Measurements from ENCODE around the gene STIL.
"Not testable (repeated sequence)": the region's sequence is repeated elsewhere in the genome, so short reads cannot be mapped to it uniquely, and the experiment has no call there.

The STIL gene

DNA sequence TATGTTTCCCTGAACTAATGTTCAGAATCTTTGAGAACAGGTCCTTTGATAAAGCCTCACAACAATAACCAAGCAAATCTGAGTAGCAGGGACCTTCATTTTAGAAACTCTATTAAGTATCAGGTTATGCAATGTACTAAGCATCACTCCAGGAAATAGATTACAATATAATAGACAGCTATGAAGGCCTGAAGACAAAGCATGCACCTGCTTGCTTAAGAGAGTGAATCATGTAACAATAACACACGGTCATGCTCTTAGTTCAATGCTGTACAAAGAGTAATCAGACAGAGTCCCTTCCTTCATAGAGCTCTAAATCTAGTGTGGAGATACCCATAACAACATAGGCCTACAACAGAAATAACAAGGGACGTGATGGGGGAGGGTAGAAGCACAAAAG is 11.6 kb upstream of the STIL start:
- no peak overlapping the region for H3K4me3 ChIP-seq (ENCODE audit: low read depth, low read length)
- H3K27me3 ChIP-seq (replicated peaks): no peaks in the 10 kb centered on the region
- H3K36me3 ChIP-seq (replicated peaks): no peaks in the 10 kb centered on the region
- H3K27ac ChIP-seq: no peak overlapping the region
- in situ Hi-C loops (cut with HindIII; ENCODE audit: low pct_ligation_motif_present, low sequenced_read_pairs): no loop called here
- TF ChIP-seq, protein P1, sequence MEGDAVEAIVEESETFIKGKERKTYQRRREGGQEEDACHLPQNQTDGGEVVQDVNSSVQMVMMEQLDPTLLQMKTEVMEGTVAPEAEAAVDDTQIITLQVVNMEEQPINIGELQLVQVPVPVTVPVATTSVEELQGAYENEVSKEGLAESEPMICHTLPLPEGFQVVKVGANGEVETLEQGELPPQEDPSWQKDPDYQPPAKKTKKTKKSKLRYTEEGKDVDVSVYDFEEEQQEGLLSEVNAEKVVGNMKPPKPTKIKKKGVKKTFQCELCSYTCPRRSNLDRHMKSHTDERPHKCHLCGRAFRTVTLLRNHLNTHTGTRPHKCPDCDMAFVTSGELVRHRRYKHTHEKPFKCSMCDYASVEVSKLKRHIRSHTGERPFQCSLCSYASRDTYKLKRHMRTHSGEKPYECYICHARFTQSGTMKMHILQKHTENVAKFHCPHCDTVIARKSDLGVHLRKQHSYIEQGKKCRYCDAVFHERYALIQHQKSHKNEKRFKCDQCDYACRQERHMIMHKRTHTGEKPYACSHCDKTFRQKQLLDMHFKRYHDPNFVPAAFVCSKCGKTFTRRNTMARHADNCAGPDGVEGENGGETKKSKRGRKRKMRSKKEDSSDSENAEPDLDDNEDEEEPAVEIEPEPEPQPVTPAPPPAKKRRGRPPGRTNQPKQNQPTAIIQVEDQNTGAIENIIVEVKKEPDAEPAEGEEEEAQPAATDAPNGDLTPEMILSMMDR (IDR thresholded peaks at IDR 0.05; ENCODE audit: low read depth, low read length, missing control alignments): no peak
- DNase-seq: no peak

DNA sequence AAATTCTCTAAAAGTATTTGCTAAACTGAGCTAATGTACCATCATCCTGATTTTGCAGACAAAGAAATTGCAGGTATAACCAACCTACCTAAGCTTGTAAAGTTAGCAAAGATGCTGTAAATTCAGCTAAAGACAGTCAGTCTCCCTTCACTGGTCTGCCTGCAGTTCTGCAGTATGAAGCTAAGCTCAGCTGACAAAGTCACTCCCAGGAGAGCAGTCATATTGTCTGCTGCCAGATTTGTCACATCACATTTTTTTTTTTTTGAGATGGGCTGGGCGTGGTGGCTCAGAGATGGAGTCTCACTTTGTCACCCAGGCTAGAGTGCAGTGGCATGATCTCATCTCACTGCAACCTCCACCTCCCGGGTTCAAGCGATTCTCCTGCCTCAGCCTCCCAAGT is 10.7 kb upstream of the STIL start:
- no peak for DNase-seq
- in situ Hi-C loops (cut with HindIII; ENCODE audit: low pct_ligation_motif_present, low sequenced_read_pairs): no loop called here
- TF ChIP-seq, protein P1 (IDR thresholded peaks at IDR 0.05; ENCODE audit: low read depth, low read length, missing control alignments): no peak
- Histone ChIP-seq H3K4me3 (ENCODE audit: low read depth, low read length) (no peak overlapping the region), H3K27ac (no peak overlapping the region), H3K36me3 (replicated peaks) (no peaks in the 10 kb centered on the region), H3K27me3 (replicated peaks) (no peaks in the 10 kb centered on the region)

DNA sequence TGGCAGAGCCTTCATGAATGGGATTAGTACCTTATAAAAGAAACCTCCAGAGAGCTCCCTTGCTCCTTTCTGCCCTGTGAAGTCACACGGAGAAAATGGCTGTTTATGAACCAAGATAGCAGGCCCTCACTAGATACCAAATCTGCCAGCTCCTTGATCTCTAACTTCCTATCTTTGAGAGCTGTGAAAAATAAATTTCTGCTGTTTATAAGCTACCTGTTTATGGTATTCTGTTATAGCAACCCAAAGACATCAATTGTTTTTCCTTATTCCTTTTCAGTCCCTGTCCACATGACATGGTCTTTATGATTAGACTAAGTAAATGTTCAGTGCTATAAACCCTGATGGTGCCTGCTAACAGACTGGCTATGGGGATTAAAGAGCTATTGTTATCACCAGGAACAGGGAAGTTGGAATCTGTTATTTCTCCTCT is 9.7 kb upstream of the STIL start:
- H3K4me3 ChIP-seq (ENCODE audit: low read depth, low read length): no peak overlapping the region
- TF ChIP-seq, protein P1 (IDR thresholded peaks at IDR 0.05; ENCODE audit: low read depth, low read length, missing control alignments): no peak
- no peaks in the 10 kb centered on the region for H3K27me3 ChIP-seq (replicated peaks)
- in situ Hi-C loops (cut with HindIII; ENCODE audit: low pct_ligation_motif_present, low sequenced_read_pairs): no loop called here
- no peaks in the 10 kb centered on the region for H3K36me3 ChIP-seq (replicated peaks)
- no peak for DNase-seq
- H3K27ac ChIP-seq: no peak overlapping the region

DNA sequence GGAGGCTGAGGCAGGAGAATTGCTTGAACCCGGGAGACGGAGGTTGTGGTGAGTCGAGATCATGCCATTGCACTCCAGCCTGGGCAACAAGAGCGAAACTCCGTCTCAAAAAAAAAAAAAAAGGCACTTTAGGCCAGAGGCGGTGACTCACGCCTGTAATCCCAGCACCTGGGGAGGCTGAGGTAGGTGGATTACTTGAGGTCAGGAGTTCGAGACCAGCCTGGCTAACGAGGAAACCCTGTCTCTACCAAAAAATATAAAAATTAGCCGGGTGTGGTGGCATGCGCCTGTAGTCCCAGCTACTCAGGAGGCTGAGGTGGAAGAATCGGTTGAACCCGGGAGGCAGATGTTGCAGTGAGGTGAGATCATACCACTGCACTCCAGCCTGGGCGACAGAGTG is 6.0 kb upstream of the STIL start:
- H3K36me3 ChIP-seq (replicated peaks); H3K4me3 ChIP-seq (ENCODE audit: low read depth, low read length); in situ Hi-C loops (cut with HindIII; ENCODE audit: low pct_ligation_motif_present, low sequenced_read_pairs); H3K27me3 ChIP-seq (replicated peaks); H3K27ac ChIP-seq; DNase-seq: not testable (repeated sequence)

DNA sequence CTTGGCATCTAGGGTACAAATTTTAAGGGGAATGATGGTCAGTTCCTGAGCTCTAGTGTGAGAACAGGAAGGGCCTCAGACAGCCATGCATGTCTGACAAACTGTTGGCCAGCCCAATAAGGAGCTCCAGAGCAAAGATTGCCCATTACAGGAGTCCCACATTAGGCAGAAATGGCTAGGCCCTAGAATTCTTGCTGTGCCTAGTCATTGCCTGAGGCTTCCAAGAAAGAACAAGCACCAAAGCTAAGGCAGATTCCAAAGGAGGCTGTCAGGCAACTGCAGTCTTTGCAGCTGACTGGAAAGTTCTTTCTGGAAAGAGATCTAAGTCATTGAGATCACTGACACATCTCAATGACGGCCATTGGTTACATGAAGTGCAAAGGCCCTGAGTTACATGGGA is 3.9 kb upstream of the STIL start:
- H3K36me3 ChIP-seq (replicated peaks): no peaks in the 10 kb centered on the region
- in situ Hi-C loops (cut with HindIII; ENCODE audit: low pct_ligation_motif_present, low sequenced_read_pairs): no loop called here
- peak overlapping the region; percentile 68 for H3K27ac ChIP-seq
- DNase-seq: peak; percentile 69
- TF ChIP-seq, protein P1 (IDR thresholded peaks at IDR 0.05; ENCODE audit: low read depth, low read length, missing control alignments): no peak
- no peak overlapping the region for H3K4me3 ChIP-seq (ENCODE audit: low read depth, low read length)
- no peaks in the 10 kb centered on the region for H3K27me3 ChIP-seq (replicated peaks)

DNA sequence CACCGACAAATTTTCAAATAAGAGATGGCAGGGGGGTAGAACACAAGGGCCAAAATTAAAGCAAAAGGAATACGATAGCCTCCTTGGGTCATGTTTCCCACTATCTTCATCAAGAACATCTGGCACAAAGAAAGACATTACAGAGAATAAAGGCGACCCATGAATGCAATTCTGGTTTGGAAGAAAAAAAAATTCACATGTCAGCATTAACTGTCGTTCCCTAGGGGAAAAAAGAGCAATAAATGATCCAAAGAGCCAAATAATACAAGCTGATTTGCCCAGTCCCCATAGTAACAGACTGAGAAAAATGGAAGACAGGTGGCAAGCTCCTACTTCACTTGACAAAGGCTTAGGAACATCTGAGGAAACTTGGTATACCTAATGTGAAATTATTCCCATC is 4.5 kb downstream of the STIL start:
- no peak for DNase-seq
- in situ Hi-C loops (cut with HindIII; ENCODE audit: low pct_ligation_motif_present, low sequenced_read_pairs): no loop called here
- no peaks in the 10 kb centered on the region for H3K27me3 ChIP-seq (replicated peaks)
- H3K27ac ChIP-seq: no peak overlapping the region
- TF ChIP-seq, protein P1 (IDR thresholded peaks at IDR 0.05; ENCODE audit: low read depth, low read length, missing control alignments): no peak
- no peaks in the 10 kb centered on the region for H3K36me3 ChIP-seq (replicated peaks)
- H3K4me3 ChIP-seq (ENCODE audit: low read depth, low read length): no peak overlapping the region

Data from brain microvascular endothelial cell (primary cell).